ENCODE measurements around the gene JAGN1.

DNA sequence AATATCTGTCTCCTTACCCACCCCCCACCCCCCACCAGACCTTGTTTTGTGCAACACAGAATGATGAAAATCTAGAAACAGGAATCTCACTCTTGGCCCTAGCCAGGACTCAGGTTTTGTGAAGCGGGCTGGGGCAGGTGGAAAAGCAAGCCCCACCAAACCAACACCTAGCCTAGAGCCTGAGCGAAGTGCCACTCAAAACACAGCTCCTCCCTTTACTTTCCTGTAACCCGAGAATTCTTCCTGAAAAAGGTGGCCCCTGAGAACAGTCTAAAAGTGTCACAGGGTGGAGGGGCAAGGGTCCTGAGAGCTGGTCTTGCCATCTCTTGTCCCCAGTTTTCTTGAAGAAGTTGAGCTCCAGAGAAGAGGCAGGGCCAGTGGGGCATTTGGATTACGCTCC lies 29.2 kb upstream of the JAGN1 start:
- TF ChIP-seq POLR2AphosphoS5 (IDR thresholded peaks at IDR 0.05; ENCODE audit: borderline replicate concordance, low read depth, low read length): no peak
- no peak for TF ChIP-seq EZH2 (IDR thresholded peaks at IDR 0.05)
- no peak for TF ChIP-seq FOXP2 (optimal IDR thresholded peaks at IDR 0.05; ENCODE audit: control extremely low read depth, extremely low read length, insufficient read depth)
